GM10248 (cell line): ENCODE data around the gene PRTFDC1.

ENCODE experiments used
- CTCF ChIA-PET: fragments of 300-600 bp; sonication (Branson Sonifier 250); formaldehyde crosslinking; extraction: SDS; loops from one replicate; lab custom pipeline; 2021; ENCODE audit warnings: antibody characterized with exemption; lab: Yijun Ruan, JAX
- POLR2A ChIA-PET: fragments of 350-650 bp; sonication (Branson Sonifier 250); formaldehyde crosslinking; extraction: SDS; loops from one replicate; lab custom pipeline; 2020; ENCODE audit warnings: antibody characterized with exemption; lab: Yijun Ruan, JAX
- DNase-seq: peaks from one replicate; pipeline ENCODE4 v3.0.0; 2012; ENCODE audit errors: extremely low spot score
- CTCF ChIP-seq: IDR thresholded peaks from 2 replicates; pipeline ENCODE4 v1.5.1; 2012; ENCODE audit warnings: mild to moderate bottlenecking, low read depth; ENCODE audit errors: extremely low read depth, missing control alignments, control extremely low read depth

PRTFDC1 gene

GRCh38 chr10:24806262-24806661, 146.1 kb downstream of the PRTFDC1 start:
- ChIA-PET POLR2A (no interaction called here), CTCF (interaction anchor here (1.6 kb wide), 1 partner anchor 9 kb away, joined by 3 read pairs; no protein-coding TSS in a partner anchor)
- no peak for TF ChIP-seq CTCF
- DNase-seq, result no peak

- CTCF ChIA-PET, result no interaction called here
- no peak for TF ChIP-seq CTCF
- POLR2A ChIA-PET, result no interaction called here
- DNase-seq, result no peak
These were observed 147.4 kb downstream of the PRTFDC1 start for GRCh38 chr10:24804956-24805355.

- ChIA-PET POLR2A (no interaction called here), CTCF (interaction anchor here (0.8 to 1.4 kb wide), 2 partner anchors 10 to 15 kb away, joined by 3 to 5 read pairs; no protein-coding TSS in a partner anchor)
- no peak for DNase-seq
- no peak for TF ChIP-seq CTCF
These were observed 148.0 kb downstream of the PRTFDC1 start for GRCh38 chr10:24804392-24804791.

GRCh38 chr10:24802378-24802777, 150.0 kb downstream of the PRTFDC1 start:
- ChIA-PET CTCF (no interaction called here), POLR2A (no interaction called here)
- DNase-seq, result no peak
- TF ChIP-seq CTCF, result no peak

GRCh38 chr10:24800861-24801260, 151.5 kb downstream of the PRTFDC1 start:
- POLR2A ChIA-PET, result no interaction called here
- DNase-seq, result no peak
- CTCF ChIA-PET, result interaction anchor here (4.1 kb wide), 1 partner anchor 10 kb away, joined by 21 read pairs; no protein-coding TSS in a partner anchor
- no peak for TF ChIP-seq CTCF
